ENCODE measurements around the gene CCL19.
A peak's percentile ranks its signal among the peaks of the same experiment; 100 is the strongest.
"Not testable (repeated sequence)": the region's sequence is repeated elsewhere in the genome, so short reads cannot be mapped to it uniquely, and the experiment has no call there.

Gene CCL19

DNA sequence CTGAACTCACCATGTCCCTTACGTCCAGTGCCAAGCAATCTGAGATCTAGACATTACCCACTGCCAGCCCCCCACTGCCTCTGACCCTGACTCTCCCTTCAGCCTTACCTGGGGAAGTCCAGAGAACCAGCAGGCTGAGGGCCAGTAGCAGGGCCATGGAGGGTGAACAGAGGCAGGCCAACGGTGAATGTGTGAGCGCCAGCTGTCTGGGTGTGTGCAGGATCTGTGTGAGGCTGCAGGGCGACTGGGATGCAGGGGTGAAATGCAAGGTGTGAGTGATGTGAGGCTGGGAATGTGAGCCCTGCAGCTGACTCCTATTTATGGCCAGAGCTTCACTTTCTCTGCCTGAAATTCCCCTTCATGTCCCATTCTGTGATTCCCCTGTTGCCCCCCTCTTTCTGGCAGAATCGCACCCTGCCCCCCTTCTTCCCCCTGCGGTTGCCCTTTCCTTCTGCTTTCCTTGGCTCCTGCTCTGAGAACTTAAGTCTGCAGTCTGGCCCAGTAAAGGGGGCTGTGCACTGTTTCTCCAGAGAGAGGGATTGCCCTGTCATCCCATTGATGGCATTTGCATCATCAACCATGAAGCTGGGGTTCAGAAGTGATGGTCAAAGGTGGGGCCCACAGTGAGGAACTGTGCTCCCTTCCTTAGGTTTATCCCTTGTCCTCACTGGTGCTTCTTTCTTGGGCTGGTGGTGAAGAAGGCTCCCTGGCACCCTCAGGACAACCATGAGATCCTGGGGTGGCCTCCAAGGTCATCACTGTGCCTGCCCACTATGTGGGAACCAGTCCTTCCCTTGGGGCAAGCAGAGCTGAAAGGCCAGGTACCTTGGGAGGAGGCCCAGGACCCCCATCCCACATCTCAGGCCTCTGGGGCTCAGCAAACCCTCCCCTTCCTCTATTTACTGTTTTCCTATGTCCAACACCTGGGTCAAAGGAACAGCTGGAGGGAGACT, at the start of gene CCL19:
Gene CCL19 (minus strand): TSS at position 294 of the 953 bp plus-strand sequence. CDS start 137 bp downstream, at position 157.
- DNase-seq, result no peak

- not testable (repeated sequence) for DNase-seq
These were observed 49.1 kb upstream of the CCL19 start for GRCh38 chr9:34740176-34740575.

DNA sequence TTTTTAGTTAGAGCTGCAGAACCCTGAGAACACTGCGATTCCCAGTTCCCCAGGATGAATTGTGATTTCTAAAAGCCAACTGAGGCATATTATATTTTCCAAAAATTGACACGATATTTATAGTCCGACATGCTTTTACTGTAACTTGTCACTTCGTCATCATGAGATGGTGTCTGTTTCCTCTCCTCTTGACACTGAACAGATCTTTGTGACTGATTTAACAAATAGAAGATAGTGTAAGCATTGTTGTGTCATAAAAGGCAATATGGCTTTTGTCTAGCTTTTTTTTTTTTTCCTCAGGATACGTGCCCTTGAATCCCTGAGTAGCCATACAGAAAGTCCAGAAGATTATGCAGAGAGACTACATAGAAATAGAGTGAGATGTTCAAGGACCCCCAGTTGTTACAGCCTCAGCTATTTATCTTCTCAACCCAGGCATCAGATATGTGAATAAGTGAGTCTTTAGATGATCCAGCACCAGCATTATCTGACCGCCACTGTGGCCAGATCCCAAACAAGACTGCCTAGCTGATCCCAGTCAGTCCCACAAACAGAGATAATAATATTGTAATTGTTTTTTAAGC, 46.7 kb upstream of the CCL19 start:
- no peak for DNase-seq

GRCh38 chr9:34734720-34735119, 43.6 kb upstream of the CCL19 start:
- DNase-seq, result no peak

DNA sequence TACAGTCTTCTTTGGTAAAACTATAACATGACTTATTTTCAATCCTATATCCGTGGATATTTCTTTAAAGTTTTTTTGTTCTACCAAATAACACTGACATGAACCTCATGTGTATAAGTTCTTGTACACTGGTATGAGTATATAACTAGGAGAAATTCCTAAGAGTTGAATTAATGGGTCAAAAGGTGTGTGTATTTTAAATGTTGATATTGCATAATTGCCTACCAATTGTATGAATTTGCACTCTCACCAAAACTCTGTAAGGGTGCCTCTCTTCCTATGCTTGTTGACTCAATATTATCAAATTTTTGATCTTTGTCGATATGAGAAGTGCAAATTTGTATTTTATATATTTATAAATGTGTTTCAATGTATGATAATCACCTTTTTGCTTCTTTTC, 41.8 kb upstream of the CCL19 start:
- DNase-seq, result no peak

GRCh38 chr9:34732478-34732877, 41.4 kb upstream of the CCL19 start:
- DNase-seq, result no peak

DNA sequence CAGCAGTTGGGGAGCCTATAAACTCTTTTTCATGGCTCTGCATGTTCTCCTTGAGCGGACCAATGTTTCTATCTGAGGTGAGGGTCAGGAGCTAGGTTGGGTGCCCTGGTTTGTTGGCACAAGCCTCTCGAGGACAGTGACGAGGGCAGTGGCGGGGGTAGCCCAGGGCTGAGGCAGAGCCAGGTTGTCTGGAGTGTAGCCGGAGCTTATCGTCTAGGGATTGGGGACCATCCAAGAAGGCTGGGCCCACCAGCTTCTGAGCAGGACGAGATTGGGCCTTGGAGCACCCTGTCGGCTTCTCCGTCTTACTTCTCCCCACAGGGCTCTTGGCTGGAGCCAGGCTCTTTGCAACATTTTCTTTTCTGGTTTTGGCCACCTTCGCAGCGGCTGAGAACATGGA, 32.1 kb upstream of the CCL19 start:
- DNase-seq, result no peak

DNA sequence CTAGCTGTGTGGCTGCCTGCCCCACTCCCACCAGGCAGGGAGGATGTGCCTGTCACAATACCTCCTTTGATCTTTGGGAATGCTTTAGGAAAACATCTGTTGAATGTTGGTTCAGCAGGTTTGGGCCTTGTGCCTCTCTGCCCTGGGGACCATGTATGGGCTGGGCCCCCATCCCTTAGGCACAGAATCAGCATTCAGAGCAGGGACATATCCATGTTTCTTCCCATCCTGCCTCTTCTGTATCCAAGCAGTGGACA, 28.6 kb upstream of the CCL19 start:
- DNase-seq, result not testable (repeated sequence)

GRCh38 chr9:34719021-34719768, 28.1 kb upstream of the CCL19 start:
- DNase-seq, result no peak

DNA sequence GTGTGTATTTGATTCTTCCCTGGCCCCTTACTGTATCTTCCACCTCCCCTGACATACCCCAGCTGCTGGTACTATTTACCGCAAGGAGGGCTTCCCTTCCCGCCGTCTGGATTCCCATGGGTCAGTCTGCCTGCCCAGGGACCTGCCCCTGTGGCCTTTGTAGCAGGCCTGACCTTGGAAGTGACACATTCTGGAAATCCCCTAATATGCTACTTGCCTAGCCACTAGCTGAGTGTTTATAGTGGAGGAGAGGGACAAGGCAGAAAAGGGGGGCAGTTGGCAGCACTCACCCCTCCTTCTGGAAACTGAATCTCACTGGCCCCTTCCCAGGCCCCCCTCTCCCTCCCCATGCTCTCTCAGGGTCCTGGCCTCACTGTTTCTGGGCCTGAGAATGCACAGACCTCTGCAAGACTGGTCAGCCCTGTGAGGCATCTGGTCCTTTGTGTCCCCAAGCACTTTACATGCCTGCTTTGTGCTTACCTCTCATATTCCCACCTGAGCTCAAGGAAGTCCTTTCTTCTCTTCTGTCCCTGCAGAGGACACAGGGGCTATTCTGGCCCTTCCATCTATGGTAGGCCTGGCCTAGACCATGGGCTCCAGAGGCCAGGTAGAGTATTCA, 27.0 kb upstream of the CCL19 start:
- DNase-seq, result no peak

- DNase-seq, result no peak
These were observed 25.6 kb upstream of the CCL19 start for GRCh38 chr9:34716711-34717110.

DNA sequence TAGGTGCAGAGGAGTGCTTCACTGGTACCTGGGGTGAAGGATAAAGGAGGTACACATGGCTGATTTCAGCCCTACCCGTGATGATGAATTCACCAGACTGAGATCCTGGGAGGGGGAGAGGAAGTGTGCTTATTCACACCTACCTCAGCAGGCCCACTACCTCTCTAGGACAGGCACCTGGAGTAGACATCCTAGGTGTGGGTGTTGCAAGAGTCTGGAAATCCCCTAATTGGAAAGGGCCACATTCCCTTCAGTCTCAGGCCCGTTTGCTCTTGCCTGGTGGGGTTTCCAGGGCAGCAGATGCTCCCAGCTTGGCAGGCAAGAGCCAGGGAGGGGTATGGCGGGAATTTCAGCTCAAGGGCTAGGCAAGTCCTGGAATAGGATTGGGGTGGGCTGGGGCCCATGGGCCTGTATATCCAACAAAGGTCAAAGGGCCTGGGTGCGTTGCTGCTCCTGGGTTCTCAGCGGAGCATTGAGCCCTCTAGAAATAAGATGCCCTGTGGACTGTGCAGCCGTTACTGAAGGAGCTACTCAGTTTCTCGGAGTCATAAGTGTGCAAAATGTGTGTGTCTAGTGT, 24.7 kb upstream of the CCL19 start:
- DNase-seq, result no peak

DNA sequence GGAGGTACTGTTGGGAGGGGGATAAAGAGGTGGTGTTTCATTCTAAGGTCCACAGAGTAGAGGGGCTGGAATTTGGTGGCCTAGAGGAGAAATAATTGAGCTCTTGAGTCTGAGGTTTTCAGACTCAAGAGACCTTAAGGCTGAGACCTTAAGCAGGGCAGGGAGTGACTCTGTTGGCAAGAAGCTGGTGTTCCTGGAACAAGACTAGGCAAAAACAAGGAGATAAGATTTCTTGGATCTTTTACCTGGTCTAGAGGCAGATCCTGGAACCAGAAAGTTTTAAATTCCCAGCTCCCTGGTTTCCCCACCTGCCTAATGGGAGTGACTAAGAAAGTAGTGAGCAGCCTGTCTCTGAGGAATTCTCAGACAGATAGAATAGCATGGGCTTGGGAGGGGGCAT, 22.9 kb upstream of the CCL19 start:
- no peak for DNase-seq

DNA sequence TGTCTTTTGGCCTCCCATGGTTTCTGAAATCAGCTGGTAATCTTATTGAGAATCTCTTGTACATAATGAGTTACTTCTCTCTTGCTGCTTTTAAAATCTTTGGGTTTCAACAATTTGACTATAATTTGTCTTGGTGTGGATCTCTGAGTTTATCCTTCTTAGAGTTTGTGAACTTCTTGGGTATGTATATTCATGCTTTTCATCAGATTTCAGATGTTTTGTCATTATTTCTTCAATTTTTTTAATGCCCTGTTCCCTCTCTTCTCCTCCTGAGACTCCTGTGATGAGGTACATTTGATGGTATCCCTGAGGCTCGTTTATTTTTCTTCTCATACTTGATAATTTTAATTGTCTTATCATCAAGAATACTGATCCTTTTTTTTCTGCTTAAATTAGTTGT, 21.1 kb upstream of the CCL19 start:
- no peak for DNase-seq

- peak; percentile 1 for DNase-seq
These were observed 18.9 kb upstream of the CCL19 start, which contains the start of gene CCL21 for GRCh38 chr9:34710023-34710422. Gene CCL21, minus strand, starts transcription at chr9:34710136. Its CDS starts 70 bp downstream, at chr9:34710066.

- no peak for DNase-seq
These were observed 18.3 kb upstream of the CCL19 start for GRCh38 chr9:34709196-34709978.

GRCh38 chr9:34707130-34707529, 16.1 kb upstream of the CCL19 start:
- no peak for DNase-seq

GRCh38 chr9:34701769-34702736, 11.0 kb upstream of the CCL19 start:
- peak; percentile 32 for DNase-seq

DNA sequence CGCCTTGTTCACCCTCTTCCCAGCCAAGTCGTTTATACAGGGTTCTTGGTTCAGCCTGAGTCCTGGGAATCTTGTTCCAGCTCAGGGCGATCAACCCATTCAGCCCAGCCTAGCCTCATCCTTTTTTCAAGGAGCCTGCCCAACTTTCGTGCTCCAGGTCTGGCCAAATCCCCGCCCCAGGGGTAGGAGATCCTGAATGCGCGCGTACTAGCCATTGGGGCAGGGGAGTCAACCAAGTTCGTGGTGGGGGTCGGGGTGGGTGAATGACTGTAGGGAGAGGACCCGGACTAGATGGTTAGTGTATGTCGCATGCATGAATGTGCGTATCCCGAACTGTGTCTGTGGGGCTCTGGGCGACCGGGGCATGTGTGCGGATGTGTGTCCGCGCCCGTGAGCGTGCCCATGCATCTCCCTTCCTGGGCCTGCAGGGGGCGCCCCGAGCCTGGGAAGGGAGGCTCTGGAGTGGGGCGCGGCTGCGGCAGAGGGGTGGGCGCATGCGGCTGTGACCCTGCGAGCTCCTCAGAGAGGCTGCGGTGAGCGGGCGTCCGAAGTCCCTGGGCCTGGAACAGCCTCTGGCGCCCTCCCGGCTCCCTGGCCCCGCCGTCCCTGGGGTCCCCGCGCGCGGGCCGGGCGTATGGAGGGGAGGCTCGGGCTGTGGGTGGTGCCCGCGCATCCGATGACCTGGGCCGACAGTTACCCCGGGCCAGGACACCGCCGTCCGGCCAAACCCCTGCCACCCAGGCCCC, 10.1 kb upstream of the CCL19 start:
- DNase-seq, result peak; percentile 61

DNA sequence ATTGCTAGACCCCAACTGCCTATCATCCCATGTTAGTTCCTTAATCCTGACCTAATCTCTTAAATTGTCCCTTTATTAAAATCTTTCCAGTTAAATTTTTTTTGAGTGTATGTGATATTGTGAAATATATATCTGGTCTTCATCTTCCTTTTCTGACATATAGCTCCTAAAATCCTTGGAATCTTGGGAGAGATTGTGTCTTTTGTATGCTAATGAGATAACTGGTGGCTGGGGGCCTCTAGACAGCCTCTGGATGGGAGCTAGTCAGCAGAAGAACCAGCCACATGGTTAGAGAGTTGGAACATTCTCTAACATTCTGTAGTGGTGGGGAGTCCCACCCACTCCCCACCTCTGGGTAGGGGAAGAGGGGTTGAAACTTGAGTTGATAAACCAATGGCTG, 3.7 kb upstream of the CCL19 start:
- DNase-seq, result no peak

All from NCI-H1105 (cell line).